Measurements from ENCODE around the gene SMYD4. TPM values are rescaled to one million over a fixed set of nuclear protein-coding genes. Genes with fewer than 3 reads are reported as not detected.

SMYD4 gene
- total RNA-seq, 2 donors from 2014 or later = 31.6 to 36.8 TPM

- Mint-ChIP-seq H3K27ac (no peak overlapping the region), H3K4me1 (peaks cover 2% of the 10 kb centered on the region), H3K27me3 (ENCODE audit: insufficient read depth) (peaks cover 1% of the 10 kb centered on the region), H3K9me3 (peaks cover 2% of the 10 kb centered on the region), H3K4me3 (no peak overlapping the region), H3K36me3 (ENCODE audit: low read depth) (no peaks in the 10 kb centered on the region)
- Histone ChIP-seq H3K4me1 (ENCODE audit: control insufficient read depth, insufficient read depth, low read length) (no peaks in the 10 kb centered on the region), H3K4me3 (ENCODE audit: low read length) (no peak overlapping the region), H3K36me3 (ENCODE audit: control insufficient read depth, insufficient read depth, low read length) (no peaks in the 10 kb centered on the region), H3K9ac (ENCODE audit: extremely low read depth, low read length, poor library complexity, severe bottlenecking) (no peak overlapping the region), H3K27me3 (ENCODE audit: control insufficient read depth, insufficient read depth, low read length, poor library complexity, severe bottlenecking) (no peaks in the 10 kb centered on the region), H3K27ac (ENCODE audit: low read depth, low read length) (no peak overlapping the region), H3K9me3 (ENCODE audit: control insufficient read depth, low read length) (no peaks in the 10 kb centered on the region)
- WGBS, 2 experiments (ENCODE audit: insufficient coverage in 1 of 2, insufficient read length in 1 of 2) = 91 to 96% methylated on average over 5 to 12 of the region's 12 CpGs
- DNase-seq = no peak
- TF ChIP-seq CTCF (conservative IDR thresholded peaks at IDR 0.05) = no peak
Measured at GRCh38 chr17:1745513-1746020, 84.1 kb downstream of the SMYD4 start.

- Histone ChIP-seq H3K27ac (ENCODE audit: low read depth, low read length) (no peak overlapping the region), H3K4me1 (ENCODE audit: control insufficient read depth, insufficient read depth, low read length) (no peaks in the 10 kb centered on the region), H3K36me3 (ENCODE audit: control insufficient read depth, insufficient read depth, low read length) (no peaks in the 10 kb centered on the region), H3K4me3 (ENCODE audit: low read length) (no peak overlapping the region), H3K9me3 (ENCODE audit: control insufficient read depth, low read length) (no peaks in the 10 kb centered on the region), H3K27me3 (ENCODE audit: control insufficient read depth, insufficient read depth, low read length, poor library complexity, severe bottlenecking) (no peaks in the 10 kb centered on the region), H3K9ac (ENCODE audit: extremely low read depth, low read length, poor library complexity, severe bottlenecking) (no peak overlapping the region)
- H3K4me3 Mint-ChIP-seq = no peak overlapping the region
- H3K27me3 Mint-ChIP-seq (ENCODE audit: insufficient read depth) = peaks cover 1% of the 10 kb centered on the region
- peaks cover 2% of the 10 kb centered on the region for H3K9me3 Mint-ChIP-seq
- H3K36me3 Mint-ChIP-seq (ENCODE audit: low read depth) = no peaks in the 10 kb centered on the region
- no peak for TF ChIP-seq CTCF (conservative IDR thresholded peaks at IDR 0.05)
- H3K27ac Mint-ChIP-seq = no peak overlapping the region
- 86 to 92% methylated on average over 10 to 26 of the region's 29 CpGs for WGBS, 2 experiments (ENCODE audit: insufficient coverage in 1 of 2, insufficient read length in 1 of 2)
- H3K4me1 Mint-ChIP-seq = peaks cover 2% of the 10 kb centered on the region
- DNase-seq = no peak
Measured at GRCh38 chr17:1744551-1745512, 84.9 kb downstream of the SMYD4 start.

- peaks cover 2% of the 10 kb centered on the region for H3K4me1 Mint-ChIP-seq
- TF ChIP-seq CTCF (conservative IDR thresholded peaks at IDR 0.05) = no peak
- 95% methylated on average over 2 of the region's 2 CpGs; no CpG with 5 or more reads in 1 of the 2 experiments for WGBS, 2 experiments (ENCODE audit: insufficient coverage in 1 of 2, insufficient read length in 1 of 2)
- H3K4me1 ChIP-seq (ENCODE audit: control insufficient read depth, insufficient read depth, low read length) = no peaks in the 10 kb centered on the region
- no peaks in the 10 kb centered on the region for H3K27me3 ChIP-seq (ENCODE audit: control insufficient read depth, insufficient read depth, low read length, poor library complexity, severe bottlenecking)
- DNase-seq = no peak
- H3K27ac ChIP-seq (ENCODE audit: low read depth, low read length) = no peak overlapping the region
- H3K9me3 ChIP-seq (ENCODE audit: control insufficient read depth, low read length) = no peaks in the 10 kb centered on the region
- H3K27ac Mint-ChIP-seq = no peak overlapping the region
- H3K36me3 Mint-ChIP-seq (ENCODE audit: low read depth) = peaks cover 6% of the 10 kb centered on the region
- H3K4me3 ChIP-seq (ENCODE audit: low read length) = no peak overlapping the region
- H3K9ac ChIP-seq (ENCODE audit: extremely low read depth, low read length, poor library complexity, severe bottlenecking) = no peak overlapping the region
- peaks cover 3% of the 10 kb centered on the region for H3K36me3 ChIP-seq (ENCODE audit: control insufficient read depth, insufficient read depth, low read length)
- peaks cover 8% of the 10 kb centered on the region for H3K9me3 Mint-ChIP-seq
- H3K27me3 Mint-ChIP-seq (ENCODE audit: insufficient read depth) = peaks cover 1% of the 10 kb centered on the region
- H3K4me3 Mint-ChIP-seq = no peak overlapping the region
Measured at GRCh38 chr17:1743088-1743439, 86.6 kb downstream of the SMYD4 start.
